A549 treated with GW870086 at 1 μM for 4 hours (cell line): ENCODE measurements around the gene ANKRD13A. TPM values are rescaled to one million over a fixed set of nuclear protein-coding genes. Genes with fewer than 3 reads are reported as not detected.

Experiments
- total RNA-seq: library from RNA; stranded (reverse); fragments of 200-300 nt; extraction: Qiagen RNA extraction; gene quantifications from 5 replicates; pipeline ENCODE4 v1.2.3, GENCODE V29; 2022; ENCODE audit warnings: low read depth

Gene ANKRD13A
- 13.6 to 19.2 TPM (median 17.9 TPM) in 5 replicates for total RNA-seq

GRCh38 chr12:109998904-109999648 lies at the start of gene ANKRD13A:
Gene ANKRD13A, plus strand, starts transcription at chr12:109999430. Its CDS starts 259 bp downstream, at chr12:109999689.

DNA sequence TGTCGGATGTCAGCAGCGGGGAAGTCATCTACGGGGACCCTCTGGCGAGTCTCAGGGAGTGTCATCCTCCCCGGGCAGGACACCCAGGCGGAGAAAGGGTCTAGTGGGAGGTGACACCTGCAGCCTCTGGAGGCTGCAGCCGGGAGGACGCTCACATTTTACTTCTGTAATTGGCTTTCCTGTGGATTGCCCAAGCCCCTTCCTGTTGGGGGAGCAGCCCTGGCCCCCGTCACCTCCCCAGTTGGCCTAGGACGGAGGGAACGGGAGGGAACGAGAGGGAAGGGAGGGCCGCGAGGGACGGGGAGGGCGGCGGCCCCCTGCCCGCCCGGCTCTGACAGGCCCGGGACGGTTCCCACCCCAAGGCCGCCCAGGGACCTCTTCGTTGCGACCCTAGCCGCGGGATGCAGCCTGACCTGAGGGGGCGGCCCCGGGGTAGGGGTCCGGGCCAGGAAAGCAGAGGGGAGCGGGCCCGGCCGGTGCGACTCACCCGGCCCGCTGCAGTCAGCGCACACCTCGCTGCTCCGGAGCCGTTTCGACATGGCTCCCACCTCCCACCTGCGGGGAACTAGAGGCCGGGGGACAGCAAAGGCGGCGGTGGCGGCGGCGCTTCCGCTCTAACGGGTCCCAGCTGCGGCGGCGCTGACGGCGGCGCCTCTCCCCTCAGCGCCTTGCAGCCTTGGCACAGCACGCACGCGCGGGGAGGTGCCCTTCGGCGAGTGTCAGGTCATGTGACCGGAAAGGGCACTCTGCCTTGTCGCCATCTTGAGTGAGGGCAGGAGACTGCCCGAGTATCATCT lies 3.3 kb upstream of the ANKRD13A start, which contains the start of gene GIT2:
Gene GIT2 (minus strand): TSS at position 683 of the 797 bp plus-strand sequence. CDS start 144 bp downstream, at position 539.

GRCh38 chr12:110048242-110049027 lies 49.2 kb downstream of the ANKRD13A start, which contains the start of gene C12orf76:
Gene C12orf76, minus strand, starts transcription at chr12:110048522. Its CDS starts 27 bp downstream, at chr12:110048495.

Other genes with a start within 250 kb of the ANKRD13A start
- 0.09 to 0.15 TPM (median 0.11 TPM) in 4 of 5 replicates, not detected in the other for gene TRPV4, start 166.0 kb upstream of the ANKRD13A start, total RNA-seq
- gene GLTP, start 118.9 kb upstream of the ANKRD13A start, total RNA-seq = 19.9 to 22.3 TPM (median 21.4 TPM) in 5 replicates
- 15.1 to 19.4 TPM (median 16.1 TPM) in 5 replicates for gene TCHP, start 99.2 kb upstream of the ANKRD13A start, total RNA-seq
- gene GIT2, start 3.1 kb upstream of the ANKRD13A start, total RNA-seq = 15.2 to 20.9 TPM (median 19.2 TPM) in 5 replicates
- gene C12orf76, start 49.1 kb downstream of the ANKRD13A start, total RNA-seq = 6.4 to 8.0 TPM (median 7.1 TPM) in 5 replicates
- 11.7 to 22.1 TPM (median 21.6 TPM) in 5 replicates for gene IFT81, start 124.9 kb downstream of the ANKRD13A start, total RNA-seq